ENCODE measurements around the gene PIEZO2. TPM values are rescaled to one million over a fixed set of nuclear protein-coding genes. Genes with fewer than 3 reads are reported as not detected.

Gene PIEZO2
- total RNA-seq, 6 donors from 2014 or later, result 6.5 to 37.7 (median 7.8) TPM

DNA sequence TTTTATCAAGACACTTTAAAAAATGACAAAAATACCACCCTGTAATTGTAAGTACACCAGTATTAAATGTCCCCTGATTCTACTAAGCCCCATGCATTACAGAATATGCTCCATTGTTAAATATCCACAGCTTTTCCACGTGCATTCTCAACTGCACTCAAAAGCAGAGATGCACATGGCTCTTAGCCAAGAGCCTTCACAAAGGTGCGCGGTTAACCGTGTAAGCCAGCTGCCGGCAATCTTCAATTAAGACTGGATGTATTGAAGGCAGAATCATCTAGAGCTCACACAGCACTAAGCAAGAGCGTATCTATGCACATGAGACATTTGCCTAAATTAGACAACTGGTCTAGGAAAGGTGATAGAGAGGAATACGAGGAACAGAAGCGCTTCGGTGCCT, 345.2 kb downstream of the PIEZO2 start:
- no peaks in the 10 kb centered on the region for H3K36me3 ChIP-seq
- H3K4me3 ChIP-seq, result no peak overlapping the region
- H3K9me3 ChIP-seq, result no peaks in the 10 kb centered on the region
- TF ChIP-seq POLR2AphosphoS5 (IDR thresholded peaks at IDR 0.05), result no peak
- TF ChIP-seq POLR2A (IDR thresholded peaks at IDR 0.05), result no peak
- TF ChIP-seq, protein P1, sequence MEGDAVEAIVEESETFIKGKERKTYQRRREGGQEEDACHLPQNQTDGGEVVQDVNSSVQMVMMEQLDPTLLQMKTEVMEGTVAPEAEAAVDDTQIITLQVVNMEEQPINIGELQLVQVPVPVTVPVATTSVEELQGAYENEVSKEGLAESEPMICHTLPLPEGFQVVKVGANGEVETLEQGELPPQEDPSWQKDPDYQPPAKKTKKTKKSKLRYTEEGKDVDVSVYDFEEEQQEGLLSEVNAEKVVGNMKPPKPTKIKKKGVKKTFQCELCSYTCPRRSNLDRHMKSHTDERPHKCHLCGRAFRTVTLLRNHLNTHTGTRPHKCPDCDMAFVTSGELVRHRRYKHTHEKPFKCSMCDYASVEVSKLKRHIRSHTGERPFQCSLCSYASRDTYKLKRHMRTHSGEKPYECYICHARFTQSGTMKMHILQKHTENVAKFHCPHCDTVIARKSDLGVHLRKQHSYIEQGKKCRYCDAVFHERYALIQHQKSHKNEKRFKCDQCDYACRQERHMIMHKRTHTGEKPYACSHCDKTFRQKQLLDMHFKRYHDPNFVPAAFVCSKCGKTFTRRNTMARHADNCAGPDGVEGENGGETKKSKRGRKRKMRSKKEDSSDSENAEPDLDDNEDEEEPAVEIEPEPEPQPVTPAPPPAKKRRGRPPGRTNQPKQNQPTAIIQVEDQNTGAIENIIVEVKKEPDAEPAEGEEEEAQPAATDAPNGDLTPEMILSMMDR (IDR thresholded peaks at IDR 0.05), result no peak
- no peak for TF ChIP-seq EP300 (IDR thresholded peaks at IDR 0.05)
- DNase-seq (no peak), ATAC-seq (ENCODE audit: low FRiP score in 2 of 2) (no peak)
- no peaks in the 10 kb centered on the region for H3K27me3 ChIP-seq
- no peak overlapping the region for H3K27ac ChIP-seq
- H3K4me1 ChIP-seq, result no peaks in the 10 kb centered on the region
- 83 to 85% methylated on average over 9 of the region's 9 CpGs for WGBS, 2 donors

DNA sequence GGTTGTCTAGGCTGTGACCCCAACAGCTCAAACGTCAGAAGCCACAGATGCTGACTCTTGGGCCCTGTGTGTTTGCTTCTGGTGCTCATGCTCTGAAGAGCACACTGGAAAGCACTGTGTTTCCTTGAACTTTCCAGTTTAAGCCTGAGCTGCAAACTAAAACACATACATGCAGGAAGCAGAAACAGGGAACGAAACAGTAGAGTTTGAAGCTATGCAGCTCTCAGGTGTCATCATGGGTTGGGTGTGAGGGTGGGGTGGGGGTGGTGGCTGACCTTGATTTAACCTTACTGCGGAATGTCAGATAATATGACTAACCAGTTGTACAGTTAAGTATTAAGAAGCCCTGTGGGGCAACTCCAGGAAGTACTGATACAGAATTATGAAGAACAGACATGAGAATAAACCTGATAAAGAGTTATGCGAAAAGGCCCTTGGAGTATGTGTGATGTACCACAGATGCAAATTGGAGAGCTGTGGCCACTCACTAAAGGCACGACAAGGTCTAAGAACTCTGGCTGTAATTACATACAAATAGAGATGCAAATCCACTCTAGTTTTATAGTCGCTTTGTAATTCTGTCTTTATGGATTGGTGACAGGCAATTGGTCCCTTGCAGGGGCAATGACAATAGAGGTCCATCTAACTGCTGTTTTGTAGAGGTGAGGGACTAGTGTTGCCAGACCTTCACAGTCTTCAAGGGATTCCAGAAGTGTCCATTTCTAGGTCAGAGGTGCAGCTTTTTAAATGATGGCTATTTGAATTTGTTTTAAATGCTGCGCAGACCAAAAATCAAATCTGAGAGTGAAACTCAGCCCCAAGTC, 350.4 kb downstream of the PIEZO2 start:
- ATAC-seq (ENCODE audit: low FRiP score in 2 of 2), result peak; percentile 49 to 81
- no peaks in the 10 kb centered on the region for H3K27me3 ChIP-seq

DNA sequence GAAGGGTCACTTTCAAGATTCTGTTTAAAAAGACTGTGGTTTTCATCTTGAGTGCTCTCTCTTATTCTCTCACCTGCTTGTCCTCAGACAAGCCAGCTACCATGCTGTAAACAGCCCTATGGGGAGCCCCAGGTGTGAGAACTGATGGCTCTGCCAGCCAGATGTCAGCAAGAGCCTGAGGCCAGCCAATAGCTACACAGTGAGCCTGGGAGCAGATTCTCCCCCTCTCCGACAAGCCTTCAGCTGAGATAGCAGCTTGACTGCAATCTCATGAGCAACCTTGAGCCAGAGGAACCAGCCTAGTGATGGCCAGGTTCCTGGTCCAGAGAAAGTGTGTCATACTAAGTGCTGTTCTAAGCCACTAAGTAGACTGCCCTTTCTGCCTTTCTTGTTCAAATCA, 351.5 kb downstream of the PIEZO2 start:
- ATAC-seq (ENCODE audit: low FRiP score in 2 of 2), result peak in 1 of 2 donors; percentile 22
- 86 to 93% methylated on average over 1 of the region's 1 CpG for WGBS, 2 donors
- no peaks in the 10 kb centered on the region for H3K9me3 ChIP-seq
- TF ChIP-seq, protein P1 (IDR thresholded peaks at IDR 0.05), result no peak
- TF ChIP-seq POLR2A (IDR thresholded peaks at IDR 0.05) (no peak), POLR2AphosphoS5 (IDR thresholded peaks at IDR 0.05) (no peak), EP300 (IDR thresholded peaks at IDR 0.05) (no peak)
- H3K27ac ChIP-seq, result no peak overlapping the region
- H3K27me3 ChIP-seq, result no peaks in the 10 kb centered on the region
- no peak for DNase-seq
- H3K36me3 ChIP-seq, result no peaks in the 10 kb centered on the region
- H3K4me3 ChIP-seq, result no peak overlapping the region
- H3K4me1 ChIP-seq, result no peaks in the 10 kb centered on the region

More for the DNA sequence above, 350.4 kb downstream of the PIEZO2 start:
- H3K4me1 ChIP-seq, result no peaks in the 10 kb centered on the region
- no peak overlapping the region for H3K27ac ChIP-seq
- H3K4me3 ChIP-seq, result no peak overlapping the region
- H3K36me3 ChIP-seq, result no peaks in the 10 kb centered on the region
- H3K9me3 ChIP-seq, result no peaks in the 10 kb centered on the region
- TF ChIP-seq, protein P1 (IDR thresholded peaks at IDR 0.05), result no peak
- no peak for TF ChIP-seq POLR2AphosphoS5 (IDR thresholded peaks at IDR 0.05)
- TF ChIP-seq POLR2A (IDR thresholded peaks at IDR 0.05), result no peak
- no peak for TF ChIP-seq EP300 (IDR thresholded peaks at IDR 0.05)
- no peak for DNase-seq
- 45 to 70% methylated on average over 7 of the region's 7 CpGs for WGBS, 2 donors

DNA sequence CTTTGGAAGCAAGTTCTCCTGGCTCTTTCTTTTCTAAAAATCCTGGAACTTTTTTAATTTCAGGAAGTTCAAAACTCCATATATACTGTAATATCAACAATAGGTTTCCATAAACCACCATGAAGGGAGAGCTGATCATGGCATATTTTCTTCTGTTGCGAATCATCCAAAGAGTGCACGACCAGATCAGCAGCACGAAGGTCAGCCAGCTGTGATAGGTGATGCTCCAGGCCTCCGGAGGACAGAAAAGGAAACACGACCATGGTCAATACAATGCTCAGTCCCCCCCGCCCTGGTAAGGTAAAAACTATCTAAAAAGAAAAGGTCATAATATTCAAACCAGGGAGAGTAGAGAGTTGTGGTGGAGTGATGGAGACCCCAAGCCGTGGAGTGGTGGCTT, 354.6 kb downstream of the PIEZO2 start:
- DNase-seq (no peak), ATAC-seq (ENCODE audit: low FRiP score in 2 of 2) (no peak)
- Histone ChIP-seq H3K36me3 (no peaks in the 10 kb centered on the region), H3K4me3 (no peak overlapping the region), H3K27ac (no peak overlapping the region), H3K4me1 (peaks cover 0 to 8% (median 2%) of the 10 kb centered on the region in 4 donors), H3K9me3 (no peaks in the 10 kb centered on the region), H3K27me3 (no peaks in the 10 kb centered on the region)
- 85 to 89% methylated on average over 6 to 7 of the region's 7 CpGs for WGBS, 2 donors
- TF ChIP-seq, protein P1 (IDR thresholded peaks at IDR 0.05), result no peak
- TF ChIP-seq EP300 (IDR thresholded peaks at IDR 0.05), result no peak
- no peak for TF ChIP-seq POLR2A (IDR thresholded peaks at IDR 0.05)
- TF ChIP-seq POLR2AphosphoS5 (IDR thresholded peaks at IDR 0.05), result no peak

Data from upper lobe of left lung (tissue), 6 donors.